Type B pancreatic cell (in vitro differentiated cells): ENCODE data around the gene DACH2. TPM values are rescaled to one million over a fixed set of nuclear protein-coding genes. Genes with fewer than 3 reads are reported as not detected.

Experiments
- DNase-seq: peaks from one replicate; pipeline ENCODE4 v3.0.0; 2021; ENCODE audit warnings: mixed read lengths; ENCODE audit not compliant: unreplicated experiment; ENCODE audit errors: extremely low spot score
- H3K27ac Mint-ChIP-seq: 2 replicates; pipeline ENCODE4 v1.8.0; 2021; ENCODE audit warnings: mild to moderate bottlenecking, mixed read lengths
- H3K27me3 Mint-ChIP-seq: 2 replicates; pipeline ENCODE4 v1.8.0; 2021; ENCODE audit warnings: mixed read lengths
- H3K36me3 Mint-ChIP-seq: 2 replicates; pipeline ENCODE4 v1.8.0; 2021; ENCODE audit warnings: mixed read lengths
- H3K4me1 Mint-ChIP-seq: one replicate; pipeline ENCODE4 v1.8.0; 2021; ENCODE audit warnings: mixed read lengths; ENCODE audit not compliant: unreplicated experiment
- H3K4me3 Mint-ChIP-seq: 2 replicates; pipeline ENCODE4 v1.8.0; 2021; ENCODE audit warnings: mild to moderate bottlenecking, mixed read lengths
- H3K9me3 Mint-ChIP-seq: 2 replicates; pipeline ENCODE4 v1.8.0; 2021; ENCODE audit warnings: mixed read lengths
- total RNA-seq: library from RNA; stranded (reverse); gene quantifications from 2 replicates; pipeline ENCODE4 v1.2.1, GENCODE V29; 2021; ENCODE audit warnings: low replicate concordance
- TF ChIP-seq, protein P1 (sequence below): fragments of 200-600 bp; sonication (generic); conservative IDR thresholded peaks from 2 replicates; pipeline ENCODE4 v1.5.0; 2021; ENCODE audit warnings: antibody characterized with exemption, mild to moderate bottlenecking

Gene DACH2
- total RNA-seq, 1 donor from 2014 or later = 12.8 TPM

DNA sequence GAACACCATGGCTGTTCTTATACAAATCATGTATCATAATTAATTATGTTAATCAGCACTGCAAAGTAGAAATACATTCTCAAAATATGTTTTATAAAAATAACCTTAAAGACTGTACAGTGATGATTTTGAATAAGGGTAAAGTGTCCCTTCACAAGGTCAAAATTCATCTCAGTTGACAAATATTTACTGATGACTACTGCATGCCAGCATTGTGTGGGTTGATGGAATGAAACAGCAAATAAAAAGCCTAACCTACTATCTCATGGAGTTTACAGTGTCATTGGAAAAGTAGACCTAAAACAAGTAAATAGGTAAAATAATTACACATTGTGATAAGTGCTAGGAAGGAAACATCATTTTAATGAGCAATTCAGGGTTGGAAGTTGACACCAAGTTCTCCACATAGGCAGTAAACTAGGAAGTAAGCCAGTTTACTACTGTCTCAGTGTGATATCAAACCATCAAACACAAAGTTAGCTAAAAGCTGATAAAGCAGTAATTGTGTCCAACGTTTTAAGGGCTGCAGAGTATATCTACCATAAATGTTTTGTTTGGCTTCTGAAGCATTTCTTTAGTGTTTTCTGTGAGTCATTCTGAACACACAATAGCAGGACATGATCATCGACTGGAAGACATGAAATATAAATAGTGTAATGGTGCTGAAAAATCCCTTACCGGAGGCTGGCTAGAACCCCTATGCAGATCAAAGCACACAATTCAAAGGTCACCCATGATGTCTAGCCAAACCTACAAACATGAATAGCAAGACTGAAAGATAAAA is 221.8 kb downstream of the DACH2 start:
- H3K36me3 Mint-ChIP-seq = peaks cover 5% of the 10 kb centered on the region

GRCh38 chrX:86370927-86371326 is 222.7 kb downstream of the DACH2 start:
- H3K27ac Mint-ChIP-seq = no peak overlapping the region
- TF ChIP-seq, protein P1, sequence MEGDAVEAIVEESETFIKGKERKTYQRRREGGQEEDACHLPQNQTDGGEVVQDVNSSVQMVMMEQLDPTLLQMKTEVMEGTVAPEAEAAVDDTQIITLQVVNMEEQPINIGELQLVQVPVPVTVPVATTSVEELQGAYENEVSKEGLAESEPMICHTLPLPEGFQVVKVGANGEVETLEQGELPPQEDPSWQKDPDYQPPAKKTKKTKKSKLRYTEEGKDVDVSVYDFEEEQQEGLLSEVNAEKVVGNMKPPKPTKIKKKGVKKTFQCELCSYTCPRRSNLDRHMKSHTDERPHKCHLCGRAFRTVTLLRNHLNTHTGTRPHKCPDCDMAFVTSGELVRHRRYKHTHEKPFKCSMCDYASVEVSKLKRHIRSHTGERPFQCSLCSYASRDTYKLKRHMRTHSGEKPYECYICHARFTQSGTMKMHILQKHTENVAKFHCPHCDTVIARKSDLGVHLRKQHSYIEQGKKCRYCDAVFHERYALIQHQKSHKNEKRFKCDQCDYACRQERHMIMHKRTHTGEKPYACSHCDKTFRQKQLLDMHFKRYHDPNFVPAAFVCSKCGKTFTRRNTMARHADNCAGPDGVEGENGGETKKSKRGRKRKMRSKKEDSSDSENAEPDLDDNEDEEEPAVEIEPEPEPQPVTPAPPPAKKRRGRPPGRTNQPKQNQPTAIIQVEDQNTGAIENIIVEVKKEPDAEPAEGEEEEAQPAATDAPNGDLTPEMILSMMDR = no peak
- H3K4me3 Mint-ChIP-seq = no peak overlapping the region
- no peak for DNase-seq
- H3K36me3 Mint-ChIP-seq = peaks cover 5% of the 10 kb centered on the region
- no peaks in the 10 kb centered on the region for H3K27me3 Mint-ChIP-seq
- H3K4me1 Mint-ChIP-seq = no peaks in the 10 kb centered on the region
- no peaks in the 10 kb centered on the region for H3K9me3 Mint-ChIP-seq

More for the DNA sequence above, 221.8 kb downstream of the DACH2 start:
- Mint-ChIP-seq H3K27ac (no peak overlapping the region), H3K4me1 (no peaks in the 10 kb centered on the region), H3K27me3 (no peaks in the 10 kb centered on the region), H3K9me3 (no peaks in the 10 kb centered on the region), H3K4me3 (no peak overlapping the region)
- no peak for DNase-seq
- TF ChIP-seq, protein P1 = no peak

- TF ChIP-seq, protein P1 = no peak
- Mint-ChIP-seq H3K27me3 (no peaks in the 10 kb centered on the region), H3K4me3 (no peak overlapping the region), H3K9me3 (no peaks in the 10 kb centered on the region), H3K4me1 (peaks cover 25% of the 10 kb centered on the region), H3K27ac (no peak overlapping the region), H3K36me3 (no peaks in the 10 kb centered on the region)
- DNase-seq = no peak
These were observed 231.0 kb downstream of the DACH2 start for GRCh38 chrX:86379209-86379608.

DNA sequence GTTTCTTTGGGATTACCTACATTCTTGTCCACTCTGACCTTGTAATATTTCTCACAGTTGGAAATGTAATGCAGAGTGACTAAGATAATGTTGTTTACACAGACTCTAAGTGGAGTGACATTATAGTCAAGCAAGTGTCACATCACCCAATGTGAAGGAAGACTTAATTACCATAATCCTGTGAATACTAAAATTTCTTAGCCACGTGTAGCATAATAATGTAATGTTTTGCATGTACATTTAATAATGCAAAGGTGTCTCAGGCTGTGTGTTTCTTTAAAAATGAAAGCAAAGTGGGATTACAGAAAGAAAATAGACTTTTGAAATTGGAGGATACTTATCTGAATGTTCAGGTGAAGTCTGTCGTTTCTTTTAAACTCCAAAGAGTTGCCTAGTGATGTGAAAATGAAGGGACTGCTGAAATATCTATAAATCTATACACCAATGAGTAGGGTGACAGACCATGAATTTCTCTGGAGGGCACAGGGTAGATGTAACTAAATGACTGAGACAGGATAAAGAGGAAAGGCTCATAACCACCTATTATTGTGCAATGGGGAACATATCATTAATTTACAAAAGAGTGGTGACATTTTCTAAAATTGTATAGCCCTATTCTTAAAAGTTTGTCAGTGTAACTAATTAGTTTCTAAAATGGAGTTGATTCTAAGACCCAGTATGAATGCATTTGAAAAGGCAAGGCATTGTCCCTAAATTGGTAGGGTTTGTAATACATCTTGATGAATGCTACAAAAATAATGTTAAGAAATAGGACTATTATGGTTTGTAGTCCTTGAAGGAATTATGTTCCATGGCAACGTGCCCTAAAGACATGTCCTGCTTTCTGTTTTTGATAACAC is 235.7 kb downstream of the DACH2 start:
- Mint-ChIP-seq H3K4me3 (no peak overlapping the region), H3K36me3 (no peaks in the 10 kb centered on the region), H3K27ac (no peak overlapping the region), H3K9me3 (no peaks in the 10 kb centered on the region), H3K27me3 (no peaks in the 10 kb centered on the region), H3K4me1 (peaks cover 25% of the 10 kb centered on the region)
- DNase-seq = no peak
- TF ChIP-seq, protein P1 = no peak

DNA sequence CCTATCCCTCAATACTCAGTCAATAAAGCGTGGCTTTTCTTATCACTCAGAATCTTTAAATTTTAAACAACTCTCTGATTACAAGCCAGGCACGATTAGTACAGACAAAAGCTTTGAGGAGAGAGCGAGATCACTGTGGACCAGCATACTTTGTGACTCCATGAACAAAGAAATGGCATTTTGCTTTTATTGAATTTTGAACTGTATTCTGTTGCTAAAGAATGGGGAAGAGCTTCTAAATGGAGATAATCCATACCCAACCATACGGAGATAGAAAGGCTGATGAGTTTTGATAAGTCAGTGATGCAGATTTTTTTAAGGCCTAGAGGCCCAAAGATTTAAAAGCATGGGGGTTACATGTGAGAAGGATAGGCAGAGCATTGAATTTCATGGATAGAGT is 259.1 kb downstream of the DACH2 start:
- Mint-ChIP-seq H3K4me1 (no peaks in the 10 kb centered on the region), H3K36me3 (no peaks in the 10 kb centered on the region), H3K9me3 (no peaks in the 10 kb centered on the region), H3K27me3 (no peaks in the 10 kb centered on the region), H3K4me3 (no peak overlapping the region), H3K27ac (no peak overlapping the region)
- DNase-seq = no peak
- TF ChIP-seq, protein P1 = no peak
